ENCODE measurements around the gene PITPNM1.
"Not testable (repeated sequence)": the region's sequence is repeated elsewhere in the genome, so short reads cannot be mapped to it uniquely, and the experiment has no call there.

The PITPNM1 gene

DNA sequence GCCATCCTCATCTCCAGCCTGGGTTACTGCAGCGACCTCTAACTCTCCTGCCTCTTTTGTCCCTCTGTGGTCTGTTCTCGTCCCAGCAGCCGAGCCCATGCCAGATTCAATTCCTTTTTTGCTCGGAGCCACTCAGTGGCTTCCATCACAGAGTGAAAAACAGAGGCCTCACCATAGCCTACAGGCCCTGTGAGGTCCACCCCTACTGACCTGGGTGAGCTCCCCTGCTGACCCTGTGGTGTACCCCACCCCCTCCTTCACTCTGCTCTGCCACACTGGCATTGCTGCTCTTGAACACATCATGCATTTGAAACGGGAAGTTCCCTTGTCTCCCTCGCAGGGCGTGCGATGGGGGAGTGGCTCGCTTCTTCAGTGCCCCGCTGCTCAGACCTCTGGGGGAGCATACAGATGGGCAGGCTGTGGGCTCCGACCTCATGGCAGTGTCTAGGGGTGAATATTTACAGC is 20.3 kb downstream of the PITPNM1 start:
- DNase-seq (ENCODE audit: low read depth, low spot score), result no peak
- no peak overlapping the region for H3K4me3 ChIP-seq (ENCODE audit: insufficient read length, low read depth)

DNA sequence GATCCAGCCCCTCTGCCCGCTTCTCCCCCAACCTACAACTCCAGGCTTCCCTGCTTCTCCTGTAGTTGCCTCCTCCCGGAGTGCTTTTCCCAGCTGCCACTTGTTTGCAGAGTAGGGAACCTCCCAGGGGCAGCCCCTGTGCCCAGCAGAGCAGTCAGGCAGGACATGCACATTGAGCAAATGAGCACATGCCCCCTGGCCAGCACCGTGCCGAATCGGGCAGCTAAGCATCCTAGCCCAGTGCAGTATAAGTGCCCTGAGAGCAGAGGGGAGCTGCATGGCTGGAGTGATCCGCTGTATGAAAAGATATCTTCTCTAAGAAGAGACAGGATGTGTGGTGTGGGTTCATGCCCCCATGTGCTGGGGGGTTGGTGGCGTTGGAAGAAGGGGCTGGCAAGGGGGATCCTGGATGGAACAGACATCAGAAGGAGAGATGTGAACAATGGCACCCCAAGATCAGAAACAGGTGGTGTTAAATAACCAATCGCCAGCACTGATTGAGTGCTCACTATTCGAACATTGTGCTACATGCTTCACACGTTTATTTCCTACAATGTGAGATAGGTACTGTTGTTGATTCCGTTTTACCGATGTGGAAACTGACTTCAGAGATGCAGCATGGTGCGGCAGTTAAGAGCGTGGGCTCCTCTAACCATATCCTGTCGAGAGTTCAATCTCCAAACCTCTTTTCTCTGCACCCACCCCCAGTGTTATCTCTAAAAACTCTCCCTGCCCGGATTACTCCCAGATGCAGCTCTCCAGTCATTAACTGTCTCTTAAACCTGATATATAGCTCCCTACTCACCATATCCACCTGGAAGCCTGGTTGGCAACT is 21.1 kb downstream of the PITPNM1 start:
- Histone ChIP-seq H3K4me3 (ENCODE audit: insufficient read length, low read depth) (peak overlapping the region; percentile 2), H3K9me3 (ENCODE audit: insufficient read depth, low read length) (peaks cover 9% of the 10 kb centered on the region; the same call in 1 of the 2 replicates), H3K9ac (ENCODE audit: insufficient read length, low read depth) (peak overlapping the region; percentile 12), H3K4me1 (ENCODE audit: insufficient read depth, insufficient read length) (peaks cover 9% of the 10 kb centered on the region), H3K27me3 (ENCODE audit: insufficient read depth, insufficient read length) (no peaks in the 10 kb centered on the region), H3K36me3 (ENCODE audit: insufficient read depth, insufficient read length, low read length) (peaks cover 34% of the 10 kb centered on the region)
- no peak for DNase-seq (ENCODE audit: low read depth, low spot score)
- TF ChIP-seq SUZ12 (IDR thresholded peaks at IDR 0.05; ENCODE audit: extremely low read depth, insufficient read depth, insufficient read length) (no peak), ZNF274 (IDR thresholded peaks at IDR 0.05; ENCODE audit: low read depth, low read length) (no peak), YY1 (IDR thresholded peaks at IDR 0.05; ENCODE audit: insufficient read depth, insufficient read length) (no peak)

More for the DNA sequence above, 20.3 kb downstream of the PITPNM1 start:
- Histone ChIP-seq H3K4me1 (ENCODE audit: insufficient read depth, insufficient read length) (peaks cover 9% of the 10 kb centered on the region), H3K27me3 (ENCODE audit: insufficient read depth, insufficient read length) (no peaks in the 10 kb centered on the region), H3K9me3 (ENCODE audit: insufficient read depth, low read length) (peaks cover 9% of the 10 kb centered on the region; the same call in 1 of the 2 replicates), H3K36me3 (ENCODE audit: insufficient read depth, insufficient read length, low read length) (peaks cover 42% of the 10 kb centered on the region), H3K9ac (ENCODE audit: insufficient read length, low read depth) (no peak overlapping the region)
- no peak for TF ChIP-seq SUZ12 (IDR thresholded peaks at IDR 0.05; ENCODE audit: extremely low read depth, insufficient read depth, insufficient read length)

DNA sequence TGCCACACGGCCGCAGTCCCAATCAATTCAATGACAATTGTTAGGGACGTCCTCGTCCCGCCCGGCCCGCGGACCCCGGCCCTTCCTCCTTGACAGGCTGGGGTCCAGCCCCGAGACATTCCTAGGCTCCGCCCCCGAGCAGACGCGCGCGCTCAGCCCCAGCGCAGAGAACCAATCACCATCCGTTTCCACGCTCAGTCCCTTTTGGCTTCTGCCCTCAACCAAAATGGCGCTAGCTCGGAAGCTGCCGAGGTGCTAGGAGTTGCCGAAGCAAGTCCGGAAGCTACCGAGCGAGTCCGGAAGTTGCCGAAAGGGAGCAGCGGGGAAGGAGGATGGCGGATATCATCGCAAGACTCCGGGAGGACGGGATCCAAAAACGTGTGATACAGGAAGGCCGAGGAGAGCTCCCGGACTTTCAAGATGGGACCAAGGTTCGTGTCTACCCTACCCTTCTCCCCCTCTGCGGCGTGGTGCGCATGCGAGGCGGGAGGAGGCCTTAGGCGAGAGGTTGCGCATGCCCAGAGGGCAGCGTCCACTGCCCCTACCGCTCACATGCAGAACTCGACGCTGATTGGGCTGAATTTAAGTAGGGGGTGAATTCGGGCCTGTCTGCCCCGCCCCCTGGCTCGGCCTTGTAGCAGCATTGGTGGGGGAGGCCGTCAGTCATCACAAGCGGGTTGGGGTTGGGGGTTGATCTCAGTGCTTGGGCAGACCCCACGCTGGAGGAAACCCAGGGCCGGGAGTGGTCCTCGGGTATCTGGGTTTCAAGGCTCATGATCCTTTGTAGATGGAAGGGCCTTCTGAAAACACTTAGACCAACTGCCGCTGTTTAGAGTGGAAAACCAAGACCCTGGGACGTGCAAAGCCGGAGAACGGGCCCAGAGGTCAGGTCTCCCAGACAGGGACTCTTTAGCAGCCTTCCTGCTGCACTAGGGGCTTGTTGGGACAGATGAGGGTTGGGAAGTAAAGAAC is 22.1 kb downstream of the PITPNM1 start, which contains the start of gene AIP:
Gene AIP, plus strand, starts transcription at position 200 of the 972 bp plus-strand sequence. Its CDS starts 133 bp downstream, at position 333.
- H3K36me3 ChIP-seq (ENCODE audit: insufficient read depth, insufficient read length, low read length), result peaks cover 27% of the 10 kb centered on the region
- TF ChIP-seq SUZ12 (IDR thresholded peaks at IDR 0.05; ENCODE audit: extremely low read depth, insufficient read depth, insufficient read length) (no peak), YY1 (IDR thresholded peaks at IDR 0.05; ENCODE audit: insufficient read depth, insufficient read length) (peak; percentile 98), ZNF274 (IDR thresholded peaks at IDR 0.05; ENCODE audit: low read depth, low read length) (no peak)
- H3K9me3 ChIP-seq (ENCODE audit: insufficient read depth, low read length), result peaks cover 15% of the 10 kb centered on the region

DNA sequence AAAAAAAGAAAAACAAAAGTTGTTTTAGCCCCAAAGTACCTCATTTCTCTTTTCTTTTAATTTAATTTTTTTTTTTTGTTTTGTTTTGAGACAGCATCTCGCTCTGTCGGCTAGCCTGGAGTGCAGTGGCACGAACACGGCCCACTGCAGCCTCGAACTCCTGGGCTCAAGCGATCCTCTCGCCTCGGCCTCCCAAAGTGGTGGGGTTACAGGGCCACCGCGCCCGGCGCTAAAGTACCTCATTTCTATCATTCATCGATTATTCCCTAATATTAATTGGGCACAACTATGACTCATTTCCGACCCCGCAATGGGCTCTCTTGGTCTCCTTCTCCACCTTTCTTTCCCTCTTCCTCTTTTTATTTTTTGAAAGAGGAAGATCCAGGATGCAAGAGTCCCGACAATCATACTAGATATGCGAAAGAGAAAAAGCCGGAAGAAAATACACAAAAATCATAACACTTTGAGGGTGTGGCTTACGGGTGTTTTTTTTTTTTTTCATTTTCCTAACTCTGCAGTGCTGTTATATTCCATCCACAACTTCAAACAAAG is 22.8 kb downstream of the PITPNM1 start:
- H3K4me1 ChIP-seq (ENCODE audit: insufficient read depth, insufficient read length), result peaks cover 9% of the 10 kb centered on the region
- no peaks in the 10 kb centered on the region for H3K27me3 ChIP-seq (ENCODE audit: insufficient read depth, insufficient read length)
- no peak for DNase-seq (ENCODE audit: low read depth, low spot score)
- H3K4me3 ChIP-seq (ENCODE audit: insufficient read length, low read depth), result peak overlapping the region; percentile 65
- TF ChIP-seq SUZ12 (IDR thresholded peaks at IDR 0.05; ENCODE audit: extremely low read depth, insufficient read depth, insufficient read length) (no peak), YY1 (IDR thresholded peaks at IDR 0.05; ENCODE audit: insufficient read depth, insufficient read length) (no peak), ZNF274 (IDR thresholded peaks at IDR 0.05; ENCODE audit: low read depth, low read length) (no peak)
- H3K36me3 ChIP-seq (ENCODE audit: insufficient read depth, insufficient read length, low read length), result peaks cover 19% of the 10 kb centered on the region
- H3K9ac ChIP-seq (ENCODE audit: insufficient read length, low read depth), result peak overlapping the region; percentile 45
- H3K9me3 ChIP-seq (ENCODE audit: insufficient read depth, low read length), result peaks cover 16% of the 10 kb centered on the region

More for the DNA sequence above, 22.1 kb downstream of the PITPNM1 start, which contains the start of gene AIP:
- peak within 1 kb of the TSS; percentile 65 for H3K4me3 ChIP-seq (ENCODE audit: insufficient read length, low read depth)
- no peaks in the 10 kb centered on the region for H3K27me3 ChIP-seq (ENCODE audit: insufficient read depth, insufficient read length)
- peak within 1 kb of the TSS; percentile 81 for H3K9ac ChIP-seq (ENCODE audit: insufficient read length, low read depth)
- peak; percentile 99 for DNase-seq (ENCODE audit: low read depth, low spot score)
- peaks cover 9% of the 10 kb centered on the region for H3K4me1 ChIP-seq (ENCODE audit: insufficient read depth, insufficient read length)

DNA sequence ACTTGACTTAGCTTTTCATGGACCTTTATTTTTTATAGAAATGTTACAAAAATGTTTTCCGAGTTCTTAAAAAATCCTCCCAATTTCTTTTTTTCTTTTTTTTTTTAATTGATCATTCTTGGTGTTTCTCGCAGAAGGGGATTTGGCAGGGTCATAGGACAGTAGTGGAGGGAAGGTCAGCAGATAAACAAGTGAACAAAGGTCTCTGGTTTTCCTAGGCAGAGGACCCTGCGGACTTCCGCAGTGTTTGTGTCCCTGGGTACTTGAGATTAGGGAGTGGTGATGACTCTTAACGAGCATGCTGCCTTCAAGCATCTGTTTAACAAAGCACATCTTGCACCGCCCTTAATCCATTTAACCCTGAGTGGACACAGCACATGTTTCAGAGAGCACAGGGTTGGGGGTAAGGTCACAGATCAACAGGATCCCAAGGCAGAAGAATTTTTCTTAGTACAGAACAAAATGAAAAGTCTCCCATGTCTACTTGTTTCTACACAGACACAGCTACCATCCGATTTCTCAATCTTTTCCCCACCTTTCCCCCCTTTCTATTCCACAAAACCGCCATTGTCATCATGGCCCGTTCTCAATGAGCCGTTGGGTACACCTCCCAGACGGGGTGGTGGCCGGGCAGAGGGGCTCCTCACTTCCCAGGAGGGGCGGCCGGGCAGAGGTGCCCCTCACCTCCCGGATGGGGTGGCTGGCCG is 27.7 kb downstream of the PITPNM1 start:
- peaks cover 20% of the 10 kb centered on the region for H3K9me3 ChIP-seq (ENCODE audit: insufficient read depth, low read length)
- H3K4me3 ChIP-seq (ENCODE audit: insufficient read length, low read depth); H3K4me1 ChIP-seq (ENCODE audit: insufficient read depth, insufficient read length); H3K36me3 ChIP-seq (ENCODE audit: insufficient read depth, insufficient read length, low read length); H3K27me3 ChIP-seq (ENCODE audit: insufficient read depth, insufficient read length); H3K9ac ChIP-seq (ENCODE audit: insufficient read length, low read depth); DNase-seq (ENCODE audit: low read depth, low spot score): not testable (repeated sequence)

DNA sequence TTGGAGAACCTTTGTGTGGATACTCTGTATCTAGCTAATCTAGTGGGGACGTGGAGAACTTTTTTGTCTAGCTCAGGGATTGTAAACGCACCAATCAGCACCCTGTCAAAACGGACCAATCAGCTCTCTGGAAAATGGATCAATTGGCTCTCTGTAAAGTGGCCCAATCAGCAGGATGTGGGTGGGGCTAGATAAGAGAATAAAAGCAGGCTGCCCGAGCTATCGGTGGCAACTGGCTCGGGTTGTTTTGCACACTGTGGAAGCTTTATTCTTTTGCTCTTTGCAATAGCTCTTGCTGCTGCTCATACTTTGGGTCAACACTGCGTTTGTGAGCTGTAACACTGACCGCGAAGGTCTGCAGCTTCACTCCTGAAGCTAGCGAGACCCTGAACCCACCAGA is 28.5 kb downstream of the PITPNM1 start:
- H3K9ac ChIP-seq (ENCODE audit: insufficient read length, low read depth); H3K4me3 ChIP-seq (ENCODE audit: insufficient read length, low read depth); H3K4me1 ChIP-seq (ENCODE audit: insufficient read depth, insufficient read length); H3K36me3 ChIP-seq (ENCODE audit: insufficient read depth, insufficient read length, low read length); DNase-seq (ENCODE audit: low read depth, low spot score); H3K27me3 ChIP-seq (ENCODE audit: insufficient read depth, insufficient read length): not testable (repeated sequence)
- peaks cover 20% of the 10 kb centered on the region for H3K9me3 ChIP-seq (ENCODE audit: insufficient read depth, low read length)

All from NT2/D1 (cell line).